CD1c-positive myeloid dendritic cell (primary cell): ENCODE data around the gene GNG4.

Source experiments
- DNase-seq: peaks from one replicate; pipeline ENCODE4 v3.0.0-alpha.2; 2016; ENCODE audit errors: extremely low spot score

The GNG4 gene

DNA sequence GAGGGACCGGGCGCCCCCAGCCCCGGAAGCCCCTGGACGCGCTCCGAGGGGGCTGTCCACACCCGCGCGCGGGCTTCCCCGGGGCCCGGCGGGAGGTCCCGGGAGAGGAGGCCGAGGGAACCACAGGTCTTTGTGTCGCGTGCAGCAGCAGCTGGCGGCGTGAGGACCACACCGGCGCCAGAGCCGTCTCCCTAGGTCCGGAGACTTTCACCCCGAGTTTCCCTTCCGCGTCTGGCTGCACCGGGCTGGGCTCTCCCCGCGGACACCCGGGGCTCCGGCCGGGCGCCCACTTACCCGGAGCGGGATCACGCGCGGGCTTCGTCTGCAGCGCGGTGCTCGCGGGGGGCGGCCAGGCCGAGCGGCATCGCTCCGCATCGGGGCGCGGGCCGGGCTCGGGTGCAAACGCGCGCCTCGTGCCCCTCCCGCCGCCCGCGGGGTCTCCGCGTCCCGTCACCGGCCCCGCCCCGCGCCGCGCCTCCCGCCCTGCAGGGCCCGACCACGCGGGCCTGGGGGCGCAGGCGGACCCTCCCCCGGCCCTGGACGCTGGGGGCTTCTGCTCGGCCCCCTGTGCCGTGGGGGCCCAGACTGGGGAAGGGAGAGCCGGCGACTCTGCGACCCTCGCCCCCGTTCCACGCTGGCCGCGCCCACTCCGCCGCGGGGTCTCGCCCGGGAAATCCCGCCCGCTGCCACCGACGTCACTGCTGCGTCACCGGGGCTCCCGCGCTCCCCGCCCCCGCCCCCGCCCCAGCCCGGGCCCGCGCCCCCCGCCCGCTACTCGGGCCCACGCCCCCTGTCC, at the start of gene GNG4:
Gene GNG4, minus strand, starts transcription at position 417 of the 796 bp plus-strand sequence. CDS start 65,946 bp downstream, outside the sequence.
- DNase-seq = peak; percentile 47

DNA sequence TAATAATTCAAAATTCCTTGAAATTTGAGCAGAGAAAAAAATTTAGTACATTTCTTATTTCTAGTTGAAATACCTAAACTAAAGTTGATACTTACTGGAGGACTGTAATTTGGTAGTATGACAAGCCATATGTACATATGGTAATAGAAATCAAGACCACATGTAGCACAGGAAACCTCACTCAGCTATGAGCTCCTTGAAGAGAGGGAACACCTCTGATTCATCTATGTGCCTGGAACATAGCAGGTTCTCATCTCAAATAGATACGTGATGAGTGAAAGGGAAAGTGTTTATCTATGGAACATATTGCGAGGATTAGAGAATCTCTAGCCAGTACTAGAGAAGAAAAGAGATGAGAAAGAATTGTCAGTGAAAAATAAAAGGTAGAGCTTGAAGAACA, 47.9 kb upstream of the GNG4 start:
- no peak for DNase-seq

DNA sequence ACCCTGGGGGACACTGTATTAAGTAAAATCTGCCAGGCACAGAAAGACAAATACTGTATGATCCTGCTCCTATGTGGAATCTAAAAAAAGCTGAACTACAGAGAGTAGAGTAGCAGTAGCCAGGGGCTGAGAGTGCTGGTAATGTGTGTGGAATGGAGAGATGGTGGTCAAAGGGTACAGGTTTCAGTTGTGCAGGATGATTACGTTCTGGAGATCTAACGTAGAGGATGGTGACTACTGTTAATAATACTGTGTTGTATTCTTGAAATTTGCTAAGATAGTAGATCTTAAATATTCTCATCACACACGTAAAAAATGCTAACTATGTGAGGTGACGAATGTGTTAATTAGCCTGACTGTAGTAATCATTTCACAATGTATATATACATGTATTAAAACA, 39.8 kb upstream of the GNG4 start:
- DNase-seq = no peak

DNA sequence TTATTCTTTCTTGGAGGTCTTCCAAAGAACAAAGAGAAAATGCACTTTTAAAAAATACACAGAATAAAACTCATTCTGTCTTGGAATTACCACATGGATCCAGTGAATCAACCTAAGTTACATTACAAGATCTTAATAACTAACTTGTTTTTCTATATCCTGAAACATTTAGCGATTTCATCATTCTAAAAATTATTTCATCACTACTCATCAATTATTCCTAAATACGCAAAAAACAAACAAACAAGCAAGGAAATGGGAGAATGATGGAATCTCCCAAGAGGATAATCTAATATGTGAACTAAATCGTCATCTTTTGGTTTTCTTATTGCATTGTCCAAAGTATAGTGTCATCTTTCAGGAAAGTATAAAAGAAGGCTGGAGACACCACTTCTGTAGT, 38.5 kb upstream of the GNG4 start:
- DNase-seq = no peak

DNA sequence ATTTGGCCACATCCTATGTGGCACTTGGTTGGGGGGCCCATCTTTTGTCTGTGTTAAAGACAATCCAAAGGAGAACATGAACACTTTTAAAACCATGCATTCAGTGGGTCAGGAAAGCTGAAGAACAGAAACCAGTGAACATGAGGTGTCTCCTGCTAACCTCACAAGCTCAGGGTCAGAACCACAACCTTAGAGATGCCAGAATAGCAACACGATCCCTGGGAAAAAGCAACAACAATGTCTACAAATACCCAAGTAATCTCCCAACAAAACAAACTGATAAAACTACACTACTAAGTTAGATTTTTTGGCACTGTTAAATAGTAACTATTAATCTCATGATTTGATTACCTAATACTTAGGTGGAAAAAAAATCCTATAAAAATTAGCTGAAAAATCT, 34.1 kb upstream of the GNG4 start:
- no peak for DNase-seq

DNA sequence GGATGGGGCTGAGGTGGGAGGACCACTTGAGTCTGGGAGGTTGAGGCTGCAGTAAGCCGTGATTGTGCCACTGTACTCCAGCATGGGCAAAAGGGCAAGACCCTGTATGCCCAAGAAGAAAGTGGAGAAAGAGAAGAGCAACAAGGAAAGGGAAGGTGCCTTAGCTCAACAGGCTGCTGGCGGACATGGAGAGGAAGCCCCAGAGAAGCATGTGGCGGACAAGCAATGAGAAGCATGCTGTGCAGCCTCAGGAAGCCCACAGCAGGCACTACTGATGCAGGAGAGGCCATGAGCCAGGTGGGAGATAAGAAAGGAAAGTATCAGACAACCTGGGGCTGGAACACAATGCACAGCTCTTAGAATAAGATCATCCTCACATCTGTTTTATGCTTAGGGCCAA, 32.6 kb upstream of the GNG4 start:
- DNase-seq = no peak

DNA sequence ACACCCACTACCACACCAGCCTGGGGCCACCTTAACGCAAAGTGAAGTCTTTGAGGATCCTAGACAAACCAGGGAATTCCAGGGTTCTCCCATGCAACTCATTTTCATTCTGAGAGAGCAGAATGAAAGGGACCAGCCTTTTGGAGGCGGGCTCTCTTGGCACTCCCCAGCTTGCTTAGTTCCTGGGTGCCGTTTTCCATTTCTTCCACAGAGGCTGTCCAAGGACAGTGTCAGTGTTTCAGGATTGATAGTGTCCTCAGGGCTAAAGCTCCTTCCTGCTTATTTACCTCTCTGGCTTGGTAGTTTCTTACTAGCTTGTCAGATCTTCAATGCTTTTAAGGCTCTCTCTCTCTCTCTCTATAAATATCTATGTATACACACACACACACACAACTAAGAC, 30.1 kb upstream of the GNG4 start:
- DNase-seq = peak; percentile 4

DNA sequence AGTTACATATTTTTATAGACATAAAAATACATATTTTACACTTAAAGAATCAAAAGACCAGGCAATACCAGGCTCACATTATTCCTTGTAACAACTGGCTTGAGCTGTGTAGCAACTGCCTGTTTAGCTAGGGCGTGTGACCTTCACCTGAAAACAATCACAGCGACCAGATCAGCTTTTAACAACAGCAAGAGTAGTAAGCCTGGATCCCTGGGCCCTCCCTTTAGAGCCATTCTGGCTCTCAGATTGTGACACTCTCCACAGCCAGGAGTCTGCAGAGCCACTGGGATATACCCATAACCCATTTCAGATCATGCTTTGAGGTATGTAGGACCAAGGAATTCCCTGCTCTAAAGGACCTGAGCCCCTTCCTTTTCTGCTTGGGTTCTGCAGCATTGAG, 29.4 kb upstream of the GNG4 start:
- no peak for DNase-seq

DNA sequence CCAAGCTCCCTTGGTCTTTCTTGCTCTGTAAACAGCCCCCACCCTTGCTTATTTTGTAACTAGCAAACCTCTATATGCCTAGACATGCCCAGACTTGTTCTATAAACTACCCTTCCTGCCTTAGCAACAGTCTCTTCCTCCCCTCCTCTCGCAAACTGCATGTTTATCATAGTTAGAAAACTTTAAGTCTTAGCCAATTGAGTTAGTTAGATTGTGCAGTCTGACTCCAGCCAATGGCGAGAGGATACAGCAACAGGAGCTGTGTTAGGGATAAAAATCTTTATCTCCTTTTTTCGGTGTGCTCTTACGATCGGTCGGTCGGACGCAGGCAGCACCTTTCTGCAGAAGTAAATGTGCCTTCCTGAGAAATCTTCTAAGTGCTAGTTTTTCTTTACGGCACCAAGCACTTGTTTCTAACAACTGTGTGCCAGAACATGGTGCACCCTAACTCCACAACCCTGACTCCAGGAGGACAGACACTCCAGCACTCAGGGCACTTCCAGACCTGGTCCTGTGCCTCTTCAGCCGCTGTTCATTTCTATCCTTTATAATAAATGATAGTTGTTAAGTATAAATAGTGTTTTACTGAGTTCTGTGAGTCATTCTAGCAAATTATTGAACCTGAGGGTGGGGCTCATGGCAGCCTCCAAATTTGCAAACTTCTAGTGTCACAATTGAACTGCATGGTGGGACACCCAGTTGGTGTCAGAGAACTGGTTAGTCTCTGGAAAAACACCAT, 25.7 kb upstream of the GNG4 start:
- no peak for DNase-seq

DNA sequence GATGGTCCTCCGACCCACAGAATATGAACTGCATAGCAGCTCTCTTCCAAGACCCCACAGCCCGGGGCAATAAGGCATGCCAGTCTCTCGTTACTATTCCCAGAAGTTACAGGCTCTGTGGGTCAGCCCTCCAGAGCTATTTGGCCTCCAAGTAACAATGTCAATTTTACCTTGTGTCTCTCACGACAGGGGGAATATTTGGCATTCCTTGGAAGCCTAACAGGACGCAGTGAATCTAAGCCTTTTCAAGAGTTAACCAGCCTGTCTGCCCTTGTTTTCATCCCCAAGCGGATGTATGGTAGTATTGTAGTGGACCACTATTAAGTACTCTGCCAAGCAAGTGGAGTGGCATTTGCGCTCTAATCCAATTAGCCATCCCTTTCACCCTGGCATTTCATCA, 24.4 kb upstream of the GNG4 start:
- no peak for DNase-seq

DNA sequence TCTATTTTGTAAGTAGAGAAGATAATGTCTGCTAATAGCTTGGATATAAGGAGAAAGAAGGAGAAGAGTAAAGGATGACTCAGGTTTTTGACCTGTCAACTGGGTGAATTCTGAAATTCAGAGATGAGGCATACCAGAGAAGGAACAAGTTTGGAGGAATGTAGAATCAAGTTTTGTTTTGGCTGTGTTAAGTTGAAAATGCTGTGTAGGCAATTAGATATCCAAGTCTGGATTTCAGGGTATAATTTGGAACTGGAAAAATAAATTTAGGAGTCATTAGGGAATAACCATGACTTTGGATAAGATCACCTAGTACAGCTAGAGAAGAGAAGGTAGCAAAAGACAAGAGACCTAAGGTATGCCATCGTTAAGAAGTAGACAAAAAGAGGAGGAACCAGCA, 22.4 kb upstream of the GNG4 start:
- no peak for DNase-seq

DNA sequence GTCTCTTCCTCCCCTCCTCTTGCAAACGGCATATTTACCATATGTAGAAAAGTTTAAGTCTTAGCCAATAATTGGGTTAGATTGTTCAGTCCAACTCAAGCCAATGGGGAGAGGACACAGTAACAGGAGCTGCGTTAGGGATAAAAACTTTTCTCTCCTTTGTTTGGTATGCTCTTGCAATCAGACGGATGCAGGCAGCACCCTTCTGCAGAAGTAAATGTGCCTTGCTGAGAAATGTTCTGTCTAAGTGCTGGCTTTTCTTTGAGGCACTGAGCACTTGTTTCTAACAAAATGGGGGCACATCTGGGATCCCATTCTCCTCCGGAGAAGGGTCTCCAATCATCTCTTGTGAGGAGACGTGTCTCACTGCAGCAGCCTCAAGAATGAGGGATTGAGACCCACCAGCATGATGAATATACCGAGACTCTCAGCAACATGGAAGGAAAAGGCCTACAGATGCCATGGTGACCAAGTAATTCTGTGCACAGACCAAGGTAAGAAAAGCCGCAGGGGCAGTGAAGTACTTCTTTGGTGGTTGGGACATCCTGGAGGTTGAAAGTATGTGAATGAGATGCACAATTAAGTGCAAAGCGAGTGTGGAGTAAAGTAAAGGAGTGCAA, 20.7 kb upstream of the GNG4 start:
- no peak for DNase-seq

DNA sequence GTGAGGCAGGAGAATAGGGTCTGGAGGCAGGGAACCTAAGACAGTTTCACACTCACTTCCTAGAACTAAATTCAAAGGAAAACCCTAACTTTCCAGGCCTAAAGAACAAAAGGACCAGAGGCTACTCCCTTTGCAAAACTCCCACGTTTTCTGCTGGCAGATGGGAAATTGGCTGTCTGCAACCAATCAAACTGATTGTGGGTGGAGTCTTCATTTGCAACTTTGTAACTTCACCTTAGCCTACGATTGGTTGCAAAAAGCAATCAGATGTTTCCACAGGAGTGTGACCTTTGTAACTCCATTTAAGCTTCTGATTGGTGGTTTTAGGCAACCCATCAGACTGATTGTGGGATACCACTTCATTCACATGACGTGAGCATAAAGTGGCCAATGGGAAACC, 19.7 kb upstream of the GNG4 start:
- no peak for DNase-seq

DNA sequence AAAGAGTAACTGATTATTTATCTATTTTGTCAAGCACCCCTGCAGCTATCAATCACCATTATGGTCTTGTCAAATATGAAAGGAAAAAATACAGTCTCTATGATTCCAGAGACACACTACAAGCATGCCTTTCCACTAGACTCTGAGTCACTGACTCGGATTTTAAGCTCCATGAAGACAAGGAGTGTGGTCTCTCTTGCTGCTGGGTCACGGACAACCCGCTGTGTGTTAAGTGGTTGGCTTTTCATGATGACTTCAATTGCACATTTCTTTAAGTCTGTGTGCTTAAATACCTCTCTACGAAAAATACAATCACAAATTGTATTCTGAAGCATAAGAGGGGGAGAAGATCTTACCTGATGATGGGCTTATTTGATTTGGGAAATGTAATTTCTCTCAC, 14.0 kb upstream of the GNG4 start:
- no peak for DNase-seq

DNA sequence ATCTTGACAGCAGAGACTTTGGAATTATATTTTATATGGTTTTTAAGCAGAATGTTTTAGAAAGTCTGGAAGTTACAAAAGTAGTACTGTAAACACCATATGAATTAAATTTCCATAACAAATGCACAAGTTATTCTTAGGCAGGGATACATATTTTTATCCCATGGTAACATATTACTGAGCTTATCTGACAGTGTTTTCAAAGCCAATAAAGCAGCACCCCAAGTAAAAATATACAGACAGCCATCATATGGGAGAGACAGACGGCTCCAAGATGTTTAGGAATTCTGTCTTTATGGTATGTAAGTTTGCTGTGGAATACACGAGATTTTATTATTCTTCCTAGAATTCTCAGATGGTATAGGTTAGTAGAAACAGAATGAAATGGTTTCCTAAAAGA, 12.0 kb upstream of the GNG4 start:
- DNase-seq = no peak

DNA sequence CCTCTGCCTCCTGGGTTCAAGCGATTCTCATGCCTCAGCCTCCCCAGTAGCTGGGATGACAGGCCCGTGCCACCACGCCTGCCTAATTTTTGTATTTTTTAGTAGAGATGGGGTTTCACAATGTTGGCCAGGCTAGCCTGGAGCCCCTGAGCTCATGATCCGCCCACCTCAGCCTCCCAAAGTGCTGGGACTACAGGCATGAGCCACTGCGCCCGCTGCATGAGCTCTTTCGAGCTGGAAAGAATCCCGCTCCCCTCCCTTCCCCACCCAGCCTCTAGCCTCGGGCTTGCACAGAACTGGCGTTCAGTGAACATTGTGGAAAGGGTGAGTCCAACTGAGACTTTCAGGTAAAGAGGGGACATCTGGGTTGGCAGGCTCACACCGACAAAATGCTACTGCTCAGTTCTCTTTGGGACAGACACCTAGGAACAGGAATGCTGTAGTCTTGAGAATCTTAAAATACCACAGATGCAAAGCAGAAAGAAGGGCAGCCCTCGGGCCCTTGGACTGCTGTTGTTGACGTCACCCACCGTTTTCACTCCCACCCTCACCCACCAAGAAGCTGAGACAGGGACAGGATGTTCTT, 9.7 kb upstream of the GNG4 start:
- DNase-seq = no peak

DNA sequence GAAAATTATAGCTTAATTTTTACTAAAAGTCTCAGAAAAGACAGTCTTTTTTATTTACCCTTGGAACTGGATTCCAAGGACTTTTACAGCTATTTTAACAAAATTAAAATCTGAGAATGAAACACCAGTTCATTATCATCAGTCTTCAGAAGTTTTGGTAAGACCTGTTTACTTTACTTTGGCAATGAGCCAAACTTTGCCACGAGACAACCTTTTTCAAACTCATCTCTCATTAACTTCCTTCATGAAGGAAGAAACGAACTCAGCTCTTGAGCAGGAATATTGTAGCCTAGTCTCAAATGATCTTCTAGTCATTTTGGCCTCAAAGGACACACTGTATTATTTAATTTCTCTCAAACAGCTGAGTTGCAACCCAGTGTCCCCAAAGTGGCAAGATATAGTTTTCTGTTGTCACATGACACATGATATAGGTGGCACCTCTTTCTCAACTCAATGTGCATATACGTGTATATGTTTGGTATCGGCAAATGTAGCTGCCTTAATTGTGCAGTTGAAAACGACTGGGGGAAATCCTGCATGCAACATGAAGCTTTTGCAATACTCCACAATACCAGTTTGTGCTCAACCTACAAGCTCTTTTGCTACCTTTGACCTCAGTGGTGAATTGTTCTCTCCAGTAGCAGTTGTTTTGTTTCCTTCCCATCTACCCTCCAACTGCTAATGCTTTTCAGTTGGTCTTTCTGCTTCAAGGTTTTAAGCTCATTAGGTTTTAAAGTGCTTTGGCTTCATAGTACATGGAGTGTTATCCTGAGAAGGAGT, 8.4 kb upstream of the GNG4 start:
- no peak for DNase-seq

DNA sequence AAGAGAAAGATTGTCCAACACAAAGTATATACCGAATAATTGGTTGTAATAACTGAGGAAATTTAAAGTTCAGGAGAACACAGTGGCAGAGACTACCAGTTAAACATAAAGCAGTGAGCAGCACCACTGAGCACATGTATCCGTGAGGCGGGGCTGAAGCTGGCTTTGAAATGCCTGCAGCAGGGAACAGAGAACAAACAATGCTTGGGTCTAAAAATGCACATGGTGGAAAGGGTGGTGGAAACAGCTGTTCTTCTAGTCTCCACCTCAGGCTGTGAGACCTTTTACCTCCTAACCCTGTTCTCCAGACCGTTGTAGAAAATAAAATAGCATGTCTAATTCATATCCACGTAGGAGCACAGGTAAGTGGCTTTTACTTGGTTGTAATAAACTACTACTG, 7.7 kb upstream of the GNG4 start:
- no peak for DNase-seq

DNA sequence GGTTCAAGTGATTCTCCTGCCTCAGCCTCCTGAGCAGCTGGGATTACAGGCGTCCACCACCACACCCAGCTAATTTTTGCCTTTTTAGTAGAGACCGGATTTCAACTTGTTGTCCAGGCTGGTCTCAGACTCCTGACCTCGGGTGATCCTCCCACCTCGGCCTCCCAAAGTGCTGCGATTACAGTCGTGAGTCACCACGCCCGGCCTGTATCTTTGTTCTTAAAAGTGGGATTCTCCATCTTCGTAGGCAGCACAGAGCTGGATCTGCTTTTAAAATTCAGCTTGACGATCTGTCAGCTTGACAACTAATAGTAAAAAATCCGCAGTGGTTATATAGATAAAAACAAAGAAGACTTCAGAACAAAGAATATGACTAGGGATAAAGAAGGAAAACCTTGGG, 2.8 kb upstream of the GNG4 start:
- no peak for DNase-seq

DNA sequence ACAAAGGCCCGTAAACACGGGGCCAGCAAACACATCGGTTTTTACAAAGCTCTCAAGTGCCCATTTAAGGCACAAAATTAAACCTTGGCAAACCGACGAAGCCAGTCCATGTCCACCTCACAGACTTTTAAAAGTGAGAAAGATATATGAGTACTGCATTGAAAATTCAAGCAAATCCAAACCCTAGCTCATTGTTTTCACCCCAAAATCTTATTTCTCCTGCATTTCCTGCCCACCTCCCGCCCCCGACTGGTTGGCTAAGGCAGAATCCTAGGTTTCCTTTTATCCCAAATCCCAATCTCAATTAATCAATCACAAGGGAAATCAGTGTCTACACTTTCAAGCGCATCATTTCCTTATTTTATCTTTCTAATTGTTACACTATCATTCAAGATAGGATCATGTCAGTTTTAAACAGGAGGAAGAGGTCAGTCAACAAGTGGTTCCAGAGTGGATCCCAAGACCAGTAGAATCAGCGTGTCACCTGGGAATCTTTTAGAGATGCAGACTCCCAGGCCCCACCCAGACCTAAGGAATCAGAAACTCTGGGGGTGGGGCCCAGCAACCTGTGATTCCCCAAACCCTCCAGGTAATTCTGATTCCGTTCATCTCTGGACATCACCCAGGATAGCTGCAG, 1.7 kb upstream of the GNG4 start:
- DNase-seq = no peak
